CD14-positive monocyte (primary cell): Measurements from ENCODE around the gene MORN2. TPM values are rescaled to one million over a fixed set of nuclear protein-coding genes. Genes with fewer than 3 reads are reported as not detected.

Experiments
- DNase-seq, 3 donors: peaks; one replicate each; pipeline ENCODE4 v3.0.0-alpha.2; 2011 to 2022
- H2AFZ ChIP-seq: 2 replicates; pipeline ENCODE4 v1.6.0; 2012; ENCODE audit warnings: mild to moderate bottlenecking, low read depth, low read length, inconsistent platforms; ENCODE audit not compliant: insufficient read depth, poor library complexity, severe bottlenecking
- H3K27ac ChIP-seq, 2 donors: 1 replicate in 1 of 2; 2 replicates in 1 of 2; pipeline ENCODE4 v1.5.1; 2012 to 2013; ENCODE audit warnings: low read length in 2 of 2, control low read depth in 1 of 2, inconsistent platforms in 1 of 2, low read depth in 1 of 2, mild to moderate bottlenecking in 1 of 2
- H3K27me3 ChIP-seq, 2 donors: one replicate each; pipeline versions ENCODE4 v1.6.0 to v1.6.1; 2011 to 2013; ENCODE audit warnings: low read length in 2 of 2; ENCODE audit not compliant: control insufficient read depth in 2 of 2, insufficient read depth in 2 of 2
- H3K36me3 ChIP-seq, 2 donors: replicated peaks in 1 of 2; 1 replicate in 1 of 2; 2 replicates in 1 of 2; pipeline versions ENCODE4 v1.5.1 to v1.6.1; 2012 to 2013; ENCODE audit warnings: low read length in 2 of 2, control low read depth in 1 of 2, inconsistent platforms in 1 of 2, mild to moderate bottlenecking in 1 of 2; ENCODE audit not compliant: insufficient read depth in 2 of 2, control insufficient read depth in 1 of 2
- H3K4me1 ChIP-seq, 2 donors: 1 replicate in 1 of 2; 2 replicates in 1 of 2; pipeline versions ENCODE4 v1.5.1 to v1.6.1; 2012 to 2013; ENCODE audit warnings: low read length in 2 of 2, control low read depth in 1 of 2, inconsistent platforms in 1 of 2, mild to moderate bottlenecking in 1 of 2, moderate library complexity in 1 of 2; ENCODE audit not compliant: insufficient read depth in 2 of 2, control insufficient read depth in 1 of 2
- H3K4me2 ChIP-seq: replicated peaks from 2 replicates; pipeline ENCODE3; 2012; ENCODE audit warnings: low read length, moderate library complexity, mild to moderate bottlenecking; ENCODE audit not compliant: poor library complexity, severe bottlenecking; ENCODE audit errors: extremely low read depth
- H3K4me3 ChIP-seq, 3 experiments: fragments of 200-600 bp in 1 of 3; sonication (generic) in 1 of 3; replicated peaks in 1 of 3; 1 replicate in 2 of 3; 2 replicates in 1 of 3; pipeline ENCODE4 v1.5.1; 2011 to 2013; ENCODE audit warnings: low read length in 3 of 3, mild to moderate bottlenecking in 3 of 3, control low read depth in 2 of 3, low read depth in 2 of 3, inconsistent platforms in 1 of 3, moderate library complexity in 1 of 3
- H3K79me2 ChIP-seq: 2 replicates; pipeline ENCODE4 v1.6.0; 2012; ENCODE audit warnings: mild to moderate bottlenecking, control low read depth, inconsistent platforms, low read length, moderate library complexity; ENCODE audit not compliant: insufficient read depth
- H3K9ac ChIP-seq: 2 replicates; pipeline ENCODE4 v1.6.0; 2017; ENCODE audit warnings: low read length, mild to moderate bottlenecking; ENCODE audit not compliant: insufficient read depth, poor library complexity, severe bottlenecking
- H3K9me3 ChIP-seq, 2 donors: replicated peaks in 1 of 2; 1 replicate in 1 of 2; 2 replicates in 1 of 2; pipeline versions ENCODE4 v1.5.1 to v1.6.1; 2012 to 2013; ENCODE audit warnings: low read length in 2 of 2, control low read depth in 1 of 2; ENCODE audit not compliant: control insufficient read depth in 1 of 2, insufficient read depth in 1 of 2
- H4K20me1 ChIP-seq: 2 replicates; pipeline ENCODE4 v1.6.0; 2012; ENCODE audit warnings: mild to moderate bottlenecking, low read length, control low read depth, moderate library complexity; ENCODE audit not compliant: insufficient read depth
- H3K27ac Mint-ChIP-seq, 7 donors: one replicate each; pipeline ENCODE4 v1.8.0; 2020; ENCODE audit warnings: mild to moderate bottlenecking in 7 of 7, mixed read lengths in 7 of 7, moderate library complexity in 6 of 7, inconsistent platforms in 2 of 7
- H3K27me3 Mint-ChIP-seq, 3 donors: one replicate each; pipeline ENCODE4 v1.8.0; 2021 to 2022; ENCODE audit warnings: low read depth in 3 of 3, mild to moderate bottlenecking in 3 of 3, mixed read lengths in 3 of 3, moderate library complexity in 3 of 3, inconsistent platforms in 1 of 3
- H3K36me3 Mint-ChIP-seq, 2 donors: one replicate each; pipeline ENCODE4 v1.8.0; 2020; ENCODE audit warnings: mixed read lengths in 2 of 2, inconsistent platforms in 1 of 2, mild to moderate bottlenecking in 1 of 2
- H3K4me1 Mint-ChIP-seq: one replicate; pipeline ENCODE4 v1.8.0; 2020; ENCODE audit warnings: mild to moderate bottlenecking, mixed read lengths
- H3K4me3 Mint-ChIP-seq, 2 donors: one replicate each; pipeline ENCODE4 v1.8.0; 2020; ENCODE audit warnings: mild to moderate bottlenecking in 2 of 2, mixed read lengths in 2 of 2, moderate library complexity in 1 of 2
- H3K9me3 Mint-ChIP-seq, 7 donors: one replicate each; pipeline ENCODE4 v1.8.0; 2020 to 2022; ENCODE audit warnings: mixed read lengths in 7 of 7, mild to moderate bottlenecking in 6 of 7, moderate library complexity in 6 of 7, inconsistent platforms in 2 of 7
- WGBS: methylation state at CpG from one replicate; pipeline ENCODE4 v1.1.5; 2013; ENCODE audit warnings: missing lambda C conversion rate; ENCODE audit not compliant: insufficient coverage; 5-methylcytosine and 5-hydroxymethylcytosine counted together
- intact Hi-C, 2 donors: fragments of 100-400 bp; cut with micrococcal nuclease; formaldehyde crosslinking; loops; one replicate each; pipeline versions ENCODE4 v1.15.0 to v1.15.1; 2023
- polyA plus RNA-seq, 3 donors: library from polyadenylated mRNA; depleted of rRNA in 1 of 3; unstranded in 2 of 3; stranded (reverse) in 1 of 3; fragments of 300-500 nt in 2 of 3; fragments of >200 nt in 1 of 3; fragmentation: Illumina TruSeq in 2 of 3; gene quantifications; 1 replicate in 2 of 3; 2 replicates in 1 of 3; pipeline ENCODE4 v1.2.3, GENCODE V29; 2012 to 2021
- TF ChIP-seq, protein P1 (sequence below): fragments of 200-600 bp; IDR thresholded peaks from one replicate; pipeline ENCODE4 v1.8.0; 2022; ENCODE audit warnings: antibody characterized with exemption, mild to moderate bottlenecking

The MORN2 gene
- polyA plus RNA-seq, 3 donors: 5.8 to 25.8 (median 24.0) TPM

DNA sequence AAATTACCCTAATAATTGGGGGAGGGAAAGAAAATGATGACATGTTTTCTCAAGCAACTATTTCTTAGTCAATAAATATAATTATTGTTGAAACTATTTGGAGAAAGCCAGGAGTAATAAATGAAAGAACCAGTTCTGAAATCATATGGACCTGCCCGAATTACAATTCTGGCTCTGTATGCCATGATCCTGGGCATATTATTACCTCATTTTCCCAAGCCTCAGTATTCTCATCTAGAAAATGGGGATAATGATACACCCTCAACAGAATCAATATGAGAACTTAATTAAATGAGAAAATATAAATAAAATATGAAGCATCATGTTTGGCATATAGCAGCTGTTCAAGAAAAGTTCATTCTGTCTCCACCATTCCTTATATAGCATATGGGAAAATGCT lies 36.8 kb downstream of the MORN2 start:
- H3K9me3 ChIP-seq: no peaks in the 10 kb centered on the region
- H3K4me1 ChIP-seq: peaks cover 0 to 2% of the 10 kb centered on the region in 2 donors
- intact Hi-C loops: no loop called here
- H3K4me1 Mint-ChIP-seq: peaks cover 6% of the 10 kb centered on the region
- DNase-seq: no peak
- H3K27me3 Mint-ChIP-seq: peaks cover 0 to 4% (median 1%) of the 10 kb centered on the region in 3 donors
- no peaks in the 10 kb centered on the region for H3K36me3 ChIP-seq
- no peak overlapping the region for H3K27ac Mint-ChIP-seq
- no peaks in the 10 kb centered on the region for H3K36me3 Mint-ChIP-seq
- no peak overlapping the region for H2AFZ ChIP-seq
- WGBS: no CpG with 5 or more reads among the region's 1 CpG
- H3K4me2 ChIP-seq: no peak overlapping the region
- H3K9me3 Mint-ChIP-seq: no peaks in the 10 kb centered on the region
- no peak overlapping the region for H3K4me3 Mint-ChIP-seq
- no peak overlapping the region for H3K27ac ChIP-seq
- no peaks in the 10 kb centered on the region for H4K20me1 ChIP-seq
- TF ChIP-seq, protein P1, sequence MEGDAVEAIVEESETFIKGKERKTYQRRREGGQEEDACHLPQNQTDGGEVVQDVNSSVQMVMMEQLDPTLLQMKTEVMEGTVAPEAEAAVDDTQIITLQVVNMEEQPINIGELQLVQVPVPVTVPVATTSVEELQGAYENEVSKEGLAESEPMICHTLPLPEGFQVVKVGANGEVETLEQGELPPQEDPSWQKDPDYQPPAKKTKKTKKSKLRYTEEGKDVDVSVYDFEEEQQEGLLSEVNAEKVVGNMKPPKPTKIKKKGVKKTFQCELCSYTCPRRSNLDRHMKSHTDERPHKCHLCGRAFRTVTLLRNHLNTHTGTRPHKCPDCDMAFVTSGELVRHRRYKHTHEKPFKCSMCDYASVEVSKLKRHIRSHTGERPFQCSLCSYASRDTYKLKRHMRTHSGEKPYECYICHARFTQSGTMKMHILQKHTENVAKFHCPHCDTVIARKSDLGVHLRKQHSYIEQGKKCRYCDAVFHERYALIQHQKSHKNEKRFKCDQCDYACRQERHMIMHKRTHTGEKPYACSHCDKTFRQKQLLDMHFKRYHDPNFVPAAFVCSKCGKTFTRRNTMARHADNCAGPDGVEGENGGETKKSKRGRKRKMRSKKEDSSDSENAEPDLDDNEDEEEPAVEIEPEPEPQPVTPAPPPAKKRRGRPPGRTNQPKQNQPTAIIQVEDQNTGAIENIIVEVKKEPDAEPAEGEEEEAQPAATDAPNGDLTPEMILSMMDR: no peak
- H3K79me2 ChIP-seq: no peaks in the 10 kb centered on the region
- H3K4me3 ChIP-seq: no peak overlapping the region
- no peak overlapping the region for H3K9ac ChIP-seq
- H3K27me3 ChIP-seq: no peaks in the 10 kb centered on the region

DNA sequence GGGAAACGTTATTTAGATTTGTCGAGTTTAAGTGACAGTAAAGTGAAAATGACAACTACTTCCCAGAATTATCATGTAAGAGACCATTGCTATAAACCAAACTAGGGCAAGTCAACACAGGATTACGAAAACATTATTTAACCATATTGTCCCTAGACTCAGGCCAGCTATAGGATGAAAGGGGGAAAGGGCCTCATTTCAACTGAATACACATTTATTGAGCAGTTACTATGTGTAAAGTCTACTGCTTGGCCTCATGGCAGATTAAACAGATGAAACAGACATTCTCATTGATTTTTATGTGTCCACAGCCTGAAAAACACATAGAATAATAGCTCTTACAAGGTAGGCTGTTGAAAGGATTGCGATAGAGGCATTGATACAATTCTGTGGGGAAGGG lies 46.6 kb downstream of the MORN2 start:
- Histone ChIP-seq H3K4me2 (no peak overlapping the region), H3K9ac (no peak overlapping the region), H3K4me3 (no peak overlapping the region), H4K20me1 (no peaks in the 10 kb centered on the region), H3K36me3 (no peaks in the 10 kb centered on the region), H3K27me3 (no peaks in the 10 kb centered on the region), H3K4me1 (no peaks in the 10 kb centered on the region), H2AFZ (peak overlapping the region; percentile 26), H3K79me2 (no peaks in the 10 kb centered on the region), H3K27ac (no peak overlapping the region), H3K9me3 (no peaks in the 10 kb centered on the region)
- H3K4me1 Mint-ChIP-seq: peaks cover 14% of the 10 kb centered on the region
- no peak for DNase-seq
- H3K27me3 Mint-ChIP-seq: no peaks in the 10 kb centered on the region
- 100% methylated on average over 1 of the region's 4 CpGs for WGBS
- no peaks in the 10 kb centered on the region for H3K36me3 Mint-ChIP-seq
- no peak overlapping the region for H3K27ac Mint-ChIP-seq
- intact Hi-C loops: no loop called here
- peaks cover 0 to 1% (median 0%) of the 10 kb centered on the region in 7 donors for H3K9me3 Mint-ChIP-seq
- no peak overlapping the region for H3K4me3 Mint-ChIP-seq
- TF ChIP-seq, protein P1: no peak
